Neutrophil (primary cell): ENCODE measurements around the gene LIPF.
"Not testable (repeated sequence)": the region's sequence is repeated elsewhere in the genome, so short reads cannot be mapped to it uniquely, and the experiment has no call there.

Source experiments
- H3K27ac ChIP-seq: fragments of 200-600 bp; sonication (generic); 2 replicates; pipeline ENCODE4 v1.5.1; 2016; ENCODE audit warnings: mild to moderate bottlenecking, moderate library complexity
- H3K27me3 ChIP-seq: fragments of 200-600 bp; sonication (generic); 2 replicates; pipeline ENCODE4 v1.6.0; 2016; ENCODE audit warnings: mild to moderate bottlenecking
- H3K36me3 ChIP-seq: fragments of 200-600 bp; sonication (generic); 2 replicates; pipeline ENCODE4 v1.5.1; 2017
- H3K4me1 ChIP-seq, 2 experiments: fragments of 200-600 bp in 1 of 2; sonication (generic) in 1 of 2; 1 replicate in 1 of 2; 2 replicates in 1 of 2; pipeline versions ENCODE4 v1.5.1 to v1.6.1; 2013 to 2016; ENCODE audit warnings: low read depth in 1 of 2, low read length in 1 of 2, mild to moderate bottlenecking in 1 of 2, moderate library complexity in 1 of 2; ENCODE audit not compliant: control insufficient read depth in 1 of 2, insufficient read depth in 1 of 2
- H3K4me3 ChIP-seq, 2 experiments: fragments of 200-600 bp in 1 of 2; sonication (generic) in 1 of 2; 1 replicate in 1 of 2; 2 replicates in 1 of 2; pipeline ENCODE4 v1.5.1; 2013 to 2016; ENCODE audit warnings: low read depth in 1 of 2, low read length in 1 of 2, mild to moderate bottlenecking in 1 of 2, moderate library complexity in 1 of 2
- H3K9me3 ChIP-seq: fragments of 200-600 bp; sonication (generic); 2 replicates; pipeline ENCODE4 v1.5.1; 2016
- TF ChIP-seq, protein P1 (sequence below): fragments of 200-600 bp; sonication (generic); IDR thresholded peaks from 2 replicates; pipeline ENCODE4 v1.5.1; 2016; ENCODE audit warnings: antibody characterized with exemption

Gene LIPF

DNA sequence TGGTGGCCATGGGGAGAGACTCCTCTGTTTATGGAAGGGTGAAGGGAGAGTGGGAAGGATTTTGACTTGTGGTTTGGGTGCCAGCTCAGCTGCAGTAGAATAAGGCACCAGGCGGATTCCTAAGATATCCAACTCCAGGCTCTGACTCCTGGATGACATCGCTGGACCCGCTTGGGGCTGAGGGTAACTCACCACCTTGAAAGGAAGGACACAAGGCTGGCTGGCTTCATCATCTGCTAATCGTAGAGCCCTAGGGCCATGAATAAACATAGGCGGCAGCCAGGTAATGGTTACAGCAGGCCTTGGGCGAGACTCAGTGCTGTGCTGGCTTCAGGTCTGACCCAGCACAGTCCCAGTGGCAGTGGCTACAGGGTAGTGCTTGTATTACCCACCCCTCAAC, 25.1 kb downstream of the LIPF start:
- TF ChIP-seq, protein P1, sequence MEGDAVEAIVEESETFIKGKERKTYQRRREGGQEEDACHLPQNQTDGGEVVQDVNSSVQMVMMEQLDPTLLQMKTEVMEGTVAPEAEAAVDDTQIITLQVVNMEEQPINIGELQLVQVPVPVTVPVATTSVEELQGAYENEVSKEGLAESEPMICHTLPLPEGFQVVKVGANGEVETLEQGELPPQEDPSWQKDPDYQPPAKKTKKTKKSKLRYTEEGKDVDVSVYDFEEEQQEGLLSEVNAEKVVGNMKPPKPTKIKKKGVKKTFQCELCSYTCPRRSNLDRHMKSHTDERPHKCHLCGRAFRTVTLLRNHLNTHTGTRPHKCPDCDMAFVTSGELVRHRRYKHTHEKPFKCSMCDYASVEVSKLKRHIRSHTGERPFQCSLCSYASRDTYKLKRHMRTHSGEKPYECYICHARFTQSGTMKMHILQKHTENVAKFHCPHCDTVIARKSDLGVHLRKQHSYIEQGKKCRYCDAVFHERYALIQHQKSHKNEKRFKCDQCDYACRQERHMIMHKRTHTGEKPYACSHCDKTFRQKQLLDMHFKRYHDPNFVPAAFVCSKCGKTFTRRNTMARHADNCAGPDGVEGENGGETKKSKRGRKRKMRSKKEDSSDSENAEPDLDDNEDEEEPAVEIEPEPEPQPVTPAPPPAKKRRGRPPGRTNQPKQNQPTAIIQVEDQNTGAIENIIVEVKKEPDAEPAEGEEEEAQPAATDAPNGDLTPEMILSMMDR = no peak
- no peaks in the 10 kb centered on the region for H3K9me3 ChIP-seq
- H3K27ac ChIP-seq = no peak overlapping the region
- no peaks in the 10 kb centered on the region for H3K36me3 ChIP-seq
- H3K27me3 ChIP-seq = peaks cover 8% of the 10 kb centered on the region
- no peaks in the 10 kb centered on the region for H3K4me1 ChIP-seq
- H3K4me3 ChIP-seq = no peak overlapping the region

DNA sequence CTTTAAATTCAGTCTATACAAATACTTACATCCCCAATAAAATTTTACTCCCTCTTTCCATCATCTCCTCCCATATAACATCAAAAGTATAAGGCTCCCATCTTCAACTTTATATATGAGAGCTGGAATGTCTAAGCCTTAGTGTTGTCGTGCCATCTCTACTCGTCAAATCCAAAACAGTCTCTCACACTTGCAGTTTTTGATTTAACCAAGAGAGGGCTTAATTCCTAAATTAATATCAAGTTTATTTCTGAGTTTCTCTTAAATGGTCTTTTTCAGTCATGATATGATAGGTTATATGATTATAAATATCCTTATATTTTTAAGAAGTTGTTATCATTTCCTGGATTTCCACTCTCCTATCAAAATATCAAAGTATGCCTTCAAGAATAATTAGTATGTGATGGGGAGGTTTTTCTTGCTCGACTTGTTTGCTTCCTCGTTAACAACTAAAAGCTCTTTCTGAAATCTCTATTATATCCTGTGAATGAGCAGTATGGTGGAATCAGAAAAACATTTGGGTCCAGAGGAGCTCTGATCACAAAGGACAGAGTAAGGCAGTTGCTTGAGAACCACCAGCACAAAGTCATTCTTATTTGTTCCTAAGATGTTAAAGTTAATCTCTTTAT, 29.3 kb downstream of the LIPF start:
- Histone ChIP-seq H3K27me3 (peaks cover 8% of the 10 kb centered on the region), H3K36me3 (no peaks in the 10 kb centered on the region), H3K9me3 (no peaks in the 10 kb centered on the region)

DNA sequence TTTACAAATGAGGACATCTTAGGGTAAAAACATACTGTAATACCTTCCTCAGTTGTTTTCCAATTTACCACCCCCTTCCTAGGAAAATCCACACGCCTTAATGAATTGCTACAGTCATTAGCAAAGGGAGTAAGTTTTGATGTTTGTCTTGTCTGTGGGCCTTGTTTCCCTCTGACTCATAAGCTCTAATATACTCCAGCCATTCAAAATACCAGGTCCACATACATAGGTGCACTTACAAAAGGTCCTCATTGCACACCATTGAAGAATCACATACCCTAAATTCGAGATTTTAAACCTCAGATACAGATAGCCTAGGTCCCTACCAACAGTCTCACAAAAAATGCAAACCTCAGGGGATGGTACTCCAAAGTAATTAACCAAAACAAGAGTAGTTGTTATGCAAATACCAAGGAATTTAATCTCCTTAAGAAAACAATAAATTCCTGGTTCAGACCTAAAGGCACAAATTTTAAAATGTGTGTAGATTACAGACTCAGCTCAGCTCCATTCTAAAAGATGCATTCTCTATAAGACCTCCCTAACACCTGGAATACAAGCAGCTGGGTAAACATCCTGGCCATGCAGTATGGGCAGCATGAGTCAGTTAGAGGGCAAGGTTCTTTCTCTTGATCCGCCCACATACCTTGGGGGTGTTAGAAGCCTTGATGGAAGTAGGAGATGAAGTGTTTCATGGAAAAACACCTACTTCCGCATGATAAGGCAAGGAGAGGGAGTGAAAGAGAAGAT, 38.8 kb downstream of the LIPF start:
- H3K36me3 ChIP-seq = no peaks in the 10 kb centered on the region
- no peaks in the 10 kb centered on the region for H3K9me3 ChIP-seq
- H3K4me3 ChIP-seq = no peak overlapping the region
- H3K27me3 ChIP-seq = no peaks in the 10 kb centered on the region
- TF ChIP-seq, protein P1 = no peak
- no peak overlapping the region for H3K27ac ChIP-seq
- H3K4me1 ChIP-seq = no peaks in the 10 kb centered on the region

More for the DNA sequence above, 29.3 kb downstream of the LIPF start:
- TF ChIP-seq, protein P1 = no peak
- Histone ChIP-seq H3K27ac (no peak overlapping the region), H3K4me3 (no peak overlapping the region), H3K4me1 (no peaks in the 10 kb centered on the region)

DNA sequence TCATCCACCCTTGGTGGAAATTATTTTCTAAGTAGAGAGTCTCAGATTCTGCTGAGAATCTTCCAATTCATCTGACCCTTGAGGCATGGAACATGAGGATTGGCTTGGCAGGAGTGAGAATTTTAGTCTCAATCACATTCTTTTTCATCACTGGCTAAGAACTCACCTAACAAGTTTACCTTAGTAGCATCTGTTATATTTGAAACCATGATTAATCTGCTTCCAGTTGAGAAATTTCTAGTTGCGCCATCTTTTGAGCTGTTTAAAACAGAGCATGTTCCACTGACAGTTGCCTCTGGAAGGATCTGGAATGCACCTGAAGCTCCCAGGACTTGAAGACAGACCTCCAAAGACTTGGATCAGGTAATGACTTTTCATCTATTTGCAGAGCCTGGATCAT, 41.7 kb downstream of the LIPF start, which contains the start of gene LIPK:
TSS of gene LIPK (plus strand) at position 292 of the 400 bp plus-strand sequence. CDS start 18,295 bp downstream, outside the sequence.
- Histone ChIP-seq H3K4me1 (no peaks in the 10 kb centered on the region), H3K9me3 (no peaks in the 10 kb centered on the region), H3K4me3 (no peak within 1 kb of the TSS), H3K27ac (no peak within 1 kb of the TSS), H3K27me3 (peaks cover 5% of the 10 kb centered on the region), H3K36me3 (no peaks in the 10 kb centered on the region)
- TF ChIP-seq, protein P1 = no peak

DNA sequence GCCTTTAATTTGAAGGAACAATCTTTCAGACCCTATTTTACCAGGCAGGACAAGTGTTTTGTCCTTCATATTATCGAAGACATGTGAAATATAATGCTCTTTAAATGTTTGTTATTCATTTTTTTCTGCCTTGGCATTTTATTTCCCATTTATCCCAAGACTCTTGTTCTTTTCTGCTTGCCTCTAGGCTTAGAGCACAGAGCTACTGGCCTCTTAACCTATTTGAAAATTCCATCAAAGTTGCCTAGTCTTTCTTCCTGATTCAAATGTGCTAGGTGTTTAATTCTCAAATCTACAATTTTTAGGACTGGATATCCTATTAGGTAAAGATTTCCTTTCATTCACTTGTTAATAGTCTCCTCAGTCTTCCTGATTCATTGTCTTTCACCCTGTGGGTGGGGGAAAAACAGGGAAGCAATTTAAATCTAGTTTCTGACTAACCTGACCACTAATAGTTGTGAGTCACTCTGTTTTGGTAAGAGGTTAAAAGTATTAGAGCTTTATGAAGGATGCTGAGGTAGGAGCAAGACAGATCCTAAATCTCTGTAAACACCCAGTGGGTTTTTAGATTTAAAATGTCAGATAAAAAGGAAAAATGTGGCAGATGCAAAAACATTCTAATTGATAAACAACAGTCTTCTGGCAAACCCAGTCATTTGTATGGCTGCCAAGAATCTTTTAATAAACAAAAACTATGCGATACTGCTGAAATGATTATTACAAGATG, 43.4 kb downstream of the LIPF start:
- peaks cover 5% of the 10 kb centered on the region for H3K27me3 ChIP-seq
- H3K27ac ChIP-seq = no peak overlapping the region
- H3K4me1 ChIP-seq = no peaks in the 10 kb centered on the region
- no peaks in the 10 kb centered on the region for H3K36me3 ChIP-seq
- TF ChIP-seq, protein P1 = no peak
- H3K4me3 ChIP-seq = no peak overlapping the region
- H3K9me3 ChIP-seq = no peaks in the 10 kb centered on the region

DNA sequence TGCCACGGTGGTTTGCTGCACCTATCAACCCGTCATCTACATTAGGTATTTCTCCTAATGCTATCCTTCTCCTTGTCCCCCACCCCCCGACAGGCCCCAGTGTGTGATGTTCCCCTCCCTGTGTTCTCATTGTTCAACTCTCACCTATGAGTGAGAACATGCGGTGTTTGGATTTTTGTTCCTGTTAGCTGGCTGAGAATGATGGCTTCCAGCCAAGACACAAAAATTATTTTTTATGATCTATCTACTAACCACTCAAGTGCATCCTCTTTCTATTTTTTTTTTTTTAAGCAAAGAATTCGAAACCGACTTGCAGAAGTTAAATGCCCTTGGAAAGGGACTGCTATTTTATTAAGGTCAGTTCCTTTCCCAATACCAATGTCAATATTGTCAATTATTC, 45.1 kb downstream of the LIPF start:
- H3K9me3 ChIP-seq, H3K36me3 ChIP-seq, H3K4me3 ChIP-seq, H3K27ac ChIP-seq, H3K27me3 ChIP-seq, H3K4me1 ChIP-seq: not testable (repeated sequence)
